Suprapubic skin (tissue), 4 donors: Measurements from ENCODE around the gene MYO18A. TPM values are rescaled to one million over a fixed set of nuclear protein-coding genes. Genes with fewer than 3 reads are reported as not detected.

Source experiments
- DNase-seq, 2 donors: peaks; one replicate each; pipeline ENCODE4 v3.0.0-alpha.2; 2019; ENCODE audit warnings: low spot score in 2 of 2
- H3K27ac ChIP-seq: fragments of 200-600 bp; sonication (generic); one replicate; pipeline ENCODE4 v1.5.1; 2019
- H3K27me3 ChIP-seq: fragments of 200-600 bp; sonication (generic); one replicate; pipeline ENCODE4 v1.5.1; 2019
- H3K36me3 ChIP-seq: fragments of 200-600 bp; sonication (generic); one replicate; pipeline ENCODE4 v1.5.1; 2019
- H3K4me1 ChIP-seq: fragments of 200-600 bp; sonication (generic); one replicate; pipeline ENCODE4 v1.5.1; 2019
- H3K4me3 ChIP-seq: fragments of 200-600 bp; sonication (generic); one replicate; pipeline ENCODE4 v1.5.1; 2019; ENCODE audit warnings: mild to moderate bottlenecking
- H3K9me3 ChIP-seq: fragments of 200-600 bp; sonication (generic); one replicate; pipeline ENCODE4 v1.5.1; 2019
- EP300 ChIP-seq: sonication (generic); formaldehyde crosslinking; IDR thresholded peaks from one replicate; pipeline ENCODE4 v1.6.1; 2017; ENCODE audit warnings: antibody characterized with exemption
- POLR2A ChIP-seq, 2 donors: fragments of 450-650 bp; IDR thresholded peaks; one replicate each; pipeline ENCODE4 v1.6.1; 2017; ENCODE audit warnings: antibody characterized with exemption in 2 of 2, mild to moderate bottlenecking in 2 of 2, moderate library complexity in 2 of 2
- POLR2AphosphoS5 ChIP-seq, 3 donors: sonication (generic); formaldehyde crosslinking; IDR thresholded peaks; one replicate each; pipeline ENCODE4 v1.6.1; 2017; ENCODE audit warnings: antibody characterized with exemption in 3 of 3
- WGBS: methylation state at CpG from one replicate; pipeline ENCODE4 v1.1.5; 2018; 5-methylcytosine and 5-hydroxymethylcytosine counted together
- total RNA-seq, 4 donors: library from RNA; depleted of rRNA; stranded (reverse); fragments of >200 nt; gene quantifications; one replicate each; pipeline ENCODE4 v1.1.0, GENCODE V29; 2016
- TF ChIP-seq, protein P1 (sequence below), 2 donors: fragments of 200-600 bp in 1 of 2; fragments of 450-650 bp in 1 of 2; sonication (generic) in 1 of 2; IDR thresholded peaks; one replicate each; pipeline ENCODE4 v1.5.1; 2016 to 2019; ENCODE audit warnings: antibody characterized with exemption in 2 of 2, mild to moderate bottlenecking in 1 of 2, moderate library complexity in 1 of 2

Gene MYO18A
- total RNA-seq, 4 donors from 2014 or later = 87.6 to 253 (median 106) TPM

DNA sequence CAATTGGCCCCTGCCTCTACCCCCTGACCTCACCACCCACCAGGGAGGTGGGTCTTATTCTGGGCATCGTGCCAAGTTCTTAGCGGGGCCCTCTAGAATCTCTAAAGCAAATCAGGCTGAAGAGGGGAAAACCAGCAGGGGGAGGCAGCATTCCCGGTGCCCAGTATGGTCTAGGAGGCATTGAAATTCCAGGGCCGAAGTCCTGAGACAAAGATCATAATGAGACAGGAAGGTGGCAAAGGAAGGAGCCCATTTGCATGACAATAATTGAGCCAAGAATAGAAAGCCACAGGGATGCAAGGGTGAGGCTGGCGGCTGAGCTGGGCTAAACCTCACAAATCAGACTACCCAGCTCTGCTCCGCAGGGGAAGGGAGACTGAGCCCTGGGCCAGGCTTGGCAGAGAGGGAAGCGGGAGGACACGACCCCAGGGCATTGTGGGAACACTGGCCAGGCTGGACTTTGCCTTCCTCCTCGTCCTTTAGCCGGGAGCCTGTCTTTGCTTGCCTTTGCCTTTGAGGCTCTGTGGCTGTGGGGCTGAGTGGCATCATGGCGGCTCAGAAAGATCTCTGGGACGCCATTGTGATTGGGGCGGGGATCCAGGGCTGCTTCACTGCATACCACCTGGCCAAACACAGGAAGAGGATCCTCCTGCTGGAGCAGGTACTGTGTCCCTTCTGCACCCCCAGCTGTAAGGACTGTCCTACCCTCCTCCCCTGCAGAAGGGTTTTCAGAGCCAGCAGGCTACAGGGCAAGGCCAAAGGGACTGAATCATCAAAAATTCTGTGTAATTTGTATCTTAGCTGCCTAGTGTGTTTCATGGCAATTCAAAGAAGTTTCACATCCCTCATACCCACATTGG lies 137.3 kb downstream of the MYO18A start, which contains the start of gene PIPOX:
TSS of gene PIPOX (plus strand) at position 463 of the 860 bp plus-strand sequence. CDS start at position 548, 85 bp downstream.
- H3K27me3 ChIP-seq = no peaks in the 10 kb centered on the region
- peaks cover 14% of the 10 kb centered on the region for H3K4me1 ChIP-seq
- H3K27ac ChIP-seq = no peak within 1 kb of the TSS
- 45% methylated on average over 13 of the region's 13 CpGs for WGBS
- TF ChIP-seq POLR2AphosphoS5 (IDR thresholded peaks at IDR 0.05) (no peak), EP300 (no peak), POLR2A (IDR thresholded peaks at IDR 0.05) (no peak)
- TF ChIP-seq, protein P1, sequence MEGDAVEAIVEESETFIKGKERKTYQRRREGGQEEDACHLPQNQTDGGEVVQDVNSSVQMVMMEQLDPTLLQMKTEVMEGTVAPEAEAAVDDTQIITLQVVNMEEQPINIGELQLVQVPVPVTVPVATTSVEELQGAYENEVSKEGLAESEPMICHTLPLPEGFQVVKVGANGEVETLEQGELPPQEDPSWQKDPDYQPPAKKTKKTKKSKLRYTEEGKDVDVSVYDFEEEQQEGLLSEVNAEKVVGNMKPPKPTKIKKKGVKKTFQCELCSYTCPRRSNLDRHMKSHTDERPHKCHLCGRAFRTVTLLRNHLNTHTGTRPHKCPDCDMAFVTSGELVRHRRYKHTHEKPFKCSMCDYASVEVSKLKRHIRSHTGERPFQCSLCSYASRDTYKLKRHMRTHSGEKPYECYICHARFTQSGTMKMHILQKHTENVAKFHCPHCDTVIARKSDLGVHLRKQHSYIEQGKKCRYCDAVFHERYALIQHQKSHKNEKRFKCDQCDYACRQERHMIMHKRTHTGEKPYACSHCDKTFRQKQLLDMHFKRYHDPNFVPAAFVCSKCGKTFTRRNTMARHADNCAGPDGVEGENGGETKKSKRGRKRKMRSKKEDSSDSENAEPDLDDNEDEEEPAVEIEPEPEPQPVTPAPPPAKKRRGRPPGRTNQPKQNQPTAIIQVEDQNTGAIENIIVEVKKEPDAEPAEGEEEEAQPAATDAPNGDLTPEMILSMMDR (IDR thresholded peaks at IDR 0.05) = no peak
- no peaks in the 10 kb centered on the region for H3K36me3 ChIP-seq
- DNase-seq = no peak
- no peaks in the 10 kb centered on the region for H3K9me3 ChIP-seq
- no peak within 1 kb of the TSS for H3K4me3 ChIP-seq

- TF ChIP-seq POLR2A (IDR thresholded peaks at IDR 0.05) (no peak), POLR2AphosphoS5 (IDR thresholded peaks at IDR 0.05) (no peak), EP300 (no peak)
- TF ChIP-seq, protein P1 (IDR thresholded peaks at IDR 0.05) = no peak
- no peak for DNase-seq
- Histone ChIP-seq H3K4me3 (no peak overlapping the region), H3K27me3 (peaks cover 6% of the 10 kb centered on the region), H3K9me3 (no peaks in the 10 kb centered on the region), H3K36me3 (no peaks in the 10 kb centered on the region), H3K27ac (no peak overlapping the region), H3K4me1 (peaks cover 14% of the 10 kb centered on the region)
- WGBS = 82% methylated on average over 11 of the region's 11 CpGs
Observed at GRCh38 chr17:29042026-29042678, 138.0 kb downstream of the MYO18A start.

GRCh38 chr17:29041571-29041970 lies 138.6 kb downstream of the MYO18A start:
- Histone ChIP-seq H3K4me3 (no peak overlapping the region), H3K9me3 (no peaks in the 10 kb centered on the region), H3K4me1 (peaks cover 14% of the 10 kb centered on the region), H3K27me3 (peaks cover 7% of the 10 kb centered on the region), H3K27ac (no peak overlapping the region), H3K36me3 (no peaks in the 10 kb centered on the region)
- TF ChIP-seq, protein P1 (IDR thresholded peaks at IDR 0.05) = no peak
- DNase-seq = no peak
- 94% methylated on average over 6 of the region's 6 CpGs for WGBS

GRCh38 chr17:29041091-29041490 lies 139.1 kb downstream of the MYO18A start:
- H3K27ac ChIP-seq = no peak overlapping the region
- TF ChIP-seq, protein P1 (IDR thresholded peaks at IDR 0.05) = no peak
- TF ChIP-seq EP300 (no peak), POLR2AphosphoS5 (IDR thresholded peaks at IDR 0.05) (no peak), POLR2A (IDR thresholded peaks at IDR 0.05) (no peak)
- WGBS = 100% methylated on average over 2 of the region's 2 CpGs
- no peak for DNase-seq
- H3K4me1 ChIP-seq = peaks cover 14% of the 10 kb centered on the region
- H3K9me3 ChIP-seq = no peaks in the 10 kb centered on the region
- peaks cover 7% of the 10 kb centered on the region for H3K27me3 ChIP-seq
- H3K36me3 ChIP-seq = no peaks in the 10 kb centered on the region
- no peak overlapping the region for H3K4me3 ChIP-seq
